H1 (cell line): Measurements from ENCODE around the gene E2F1. TPM values are rescaled to one million over a fixed set of nuclear protein-coding genes. Genes with fewer than 3 reads are reported as not detected.

Experiments
- CTCF ChIA-PET: fragments of 300-600 bp; sonication (Branson Sonifier 250); formaldehyde crosslinking; loops from one replicate; lab custom pipeline; 2021; ENCODE audit not compliant: partially characterized antibody; lab: Charles Lee
- POLR2A ChIA-PET: fragments of 300-600 bp; sonication (Branson Sonifier 250); formaldehyde crosslinking; loops from one replicate; lab custom pipeline; 2021; ENCODE audit warnings: inconsistent platforms; ENCODE audit not compliant: partially characterized antibody; lab: Charles Lee
- DNase-seq, 2 experiments: peaks; one replicate each; pipeline versions ENCODE4 v3.0.0 to v3.0.0-alpha.2; 2010 to 2022; ENCODE audit warnings: low spot score in 2 of 2, low read depth in 1 of 2, mixed read lengths in 1 of 2
- FAIRE-seq: peaks from 2 replicates; lab custom pipeline; 2011; peaks lifted over from hg19 to GRCh38; lab: Jason Lieb, UNC
- H2AFZ ChIP-seq: 2 replicates; pipeline ENCODE4 v1.8.1; 2012; ENCODE audit warnings: low read length, inconsistent platforms
- H2AK5ac ChIP-seq: 2 replicates; pipeline ENCODE4 v1.6.1; 2013; ENCODE audit warnings: low read depth, low read length
- H2BK120ac ChIP-seq: replicated peaks from 2 replicates; pipeline ENCODE3; 2013; ENCODE audit warnings: low read depth, low read length, inconsistent platforms
- H2BK12ac ChIP-seq: 2 replicates; pipeline ENCODE4 v1.6.1; 2013; ENCODE audit warnings: low read depth, low read length
- H2BK15ac ChIP-seq: 2 replicates; pipeline ENCODE4 v1.6.1; 2013; ENCODE audit warnings: low read length
- H2BK20ac ChIP-seq: 2 replicates; pipeline ENCODE4 v1.6.1; 2013; ENCODE audit warnings: low read length
- H2BK5ac ChIP-seq: 2 replicates; pipeline ENCODE4 v1.6.1; 2013; ENCODE audit warnings: low read depth, low read length
- H3K14ac ChIP-seq: 2 replicates; pipeline ENCODE4 v1.6.1; 2013; ENCODE audit warnings: inconsistent platforms; ENCODE audit not compliant: insufficient read length
- H3K18ac ChIP-seq: 2 replicates; pipeline ENCODE4 v1.6.1; 2013; ENCODE audit warnings: low read length; ENCODE audit errors: extremely low read depth
- H3K23ac ChIP-seq: 2 replicates; pipeline ENCODE4 v1.6.1; 2013; ENCODE audit warnings: inconsistent platforms; ENCODE audit not compliant: insufficient read length
- H3K23me2 ChIP-seq: 2 replicates; pipeline ENCODE4 v1.6.1; 2013; ENCODE audit warnings: low read depth, low read length
- H3K27ac ChIP-seq: 2 replicates; pipeline ENCODE4 v1.6.1; 2011; ENCODE audit warnings: low read depth, low read length, inconsistent platforms
- H3K27me3 ChIP-seq, 4 experiments: replicated peaks in 1 of 4; 1 replicate in 1 of 4; 2 replicates in 3 of 4; pipeline versions ENCODE4 v1.6.1 to v1.8.1; 2011 to 2013; ENCODE audit warnings: low read length in 3 of 4, mild to moderate bottlenecking in 3 of 4, inconsistent platforms in 2 of 4, mixed read lengths in 2 of 4, moderate library complexity in 1 of 4; ENCODE audit not compliant: control insufficient read depth in 3 of 4, insufficient read depth in 3 of 4; ENCODE audit errors: extremely low read depth in 1 of 4
- H3K36me3 ChIP-seq, 4 experiments: 2 replicates each; pipeline versions ENCODE4 v1.6.1 to v1.8.1; 2011 to 2013; ENCODE audit warnings: mild to moderate bottlenecking in 4 of 4, low read length in 3 of 4, moderate library complexity in 2 of 4, control low read depth in 1 of 4, inconsistent platforms in 1 of 4; ENCODE audit not compliant: insufficient read depth in 4 of 4, control insufficient read depth in 2 of 4
- H3K4ac ChIP-seq: replicated peaks from 2 replicates; pipeline ENCODE3; 2013; ENCODE audit warnings: low read length, low read depth, mixed read lengths, inconsistent platforms; ENCODE audit not compliant: insufficient read length
- H3K4me1 ChIP-seq, 4 experiments: replicated peaks in 1 of 4; 1 replicate in 1 of 4; 2 replicates in 3 of 4; pipeline versions ENCODE4 v1.6.1 to v1.8.1; 2011 to 2013; ENCODE audit warnings: low read length in 3 of 4, inconsistent platforms in 2 of 4, mixed read lengths in 1 of 4; ENCODE audit not compliant: insufficient read depth in 4 of 4, control insufficient read depth in 3 of 4
- H3K4me2 ChIP-seq, 2 experiments: 2 replicates each; pipeline versions ENCODE4 v1.6.1 to v1.8.1; 2011 to 2013; ENCODE audit warnings: low read depth in 2 of 2, low read length in 2 of 2, control low read depth in 1 of 2, inconsistent platforms in 1 of 2, mild to moderate bottlenecking in 1 of 2; ENCODE audit not compliant: insufficient read depth in 1 of 2
- H3K4me3 ChIP-seq, 4 experiments: fragments of 200-600, 300-600 bp in 1 of 4; sonication (generic), shearing (Covaris generic), sonication (Bioruptor Twin) in 1 of 4; 2 replicates each; pipeline versions ENCODE4 v1.5.1 to v1.8.1; 2011 to 2016; ENCODE audit warnings: low read length in 4 of 4, low read depth in 3 of 4, control low read depth in 2 of 4, inconsistent platforms in 2 of 4, mild to moderate bottlenecking in 2 of 4, mixed read lengths in 1 of 4, moderate library complexity in 1 of 4; ENCODE audit not compliant: insufficient read depth in 2 of 4; ENCODE audit errors: extremely low read depth in 1 of 4
- H3K56ac ChIP-seq: replicated peaks from 2 replicates; pipeline ENCODE3; 2013; ENCODE audit warnings: low read depth, mild to moderate bottlenecking, mixed read lengths, low read length, inconsistent platforms; ENCODE audit not compliant: insufficient read length
- H3K79me1 ChIP-seq: 2 replicates; pipeline ENCODE4 v1.6.1; 2013; ENCODE audit warnings: low read depth, low read length, control low read depth
- H3K79me2 ChIP-seq, 2 experiments: 2 replicates each; pipeline versions ENCODE4 v1.6.1 to v1.8.1; 2012 to 2013; ENCODE audit warnings: low read length in 2 of 2, mild to moderate bottlenecking in 2 of 2, inconsistent platforms in 1 of 2; ENCODE audit not compliant: insufficient read depth in 2 of 2, control insufficient read depth in 1 of 2
- H3K9ac ChIP-seq, 4 experiments: replicated peaks in 1 of 4; 1 replicate in 1 of 4; 2 replicates in 3 of 4; pipeline versions ENCODE4 v1.6.1 to v1.8.1; 2011 to 2013; ENCODE audit warnings: low read depth in 3 of 4, low read length in 3 of 4, control low read depth in 2 of 4, mild to moderate bottlenecking in 2 of 4, moderate library complexity in 2 of 4, inconsistent platforms in 1 of 4; ENCODE audit errors: extremely low read depth in 1 of 4
- H3K9me3 ChIP-seq, 2 experiments: 2 replicates each; pipeline versions ENCODE4 v1.6.1 to v1.8.1; 2012 to 2013; ENCODE audit warnings: mild to moderate bottlenecking in 2 of 2, moderate library complexity in 2 of 2, control low read depth in 1 of 2, inconsistent platforms in 1 of 2, low read depth in 1 of 2, low read length in 1 of 2, mixed read lengths in 1 of 2; ENCODE audit not compliant: insufficient read depth in 2 of 2
- H4K20me1 ChIP-seq, 2 experiments: replicated peaks in 1 of 2; 2 replicates each; pipeline versions ENCODE3 to v1.8.1; 2011 to 2013; ENCODE audit warnings: inconsistent platforms in 2 of 2, low read length in 2 of 2, mild to moderate bottlenecking in 1 of 2; ENCODE audit not compliant: insufficient read depth in 2 of 2, control insufficient read depth in 1 of 2
- H4K5ac ChIP-seq: 2 replicates; pipeline ENCODE4 v1.6.1; 2013; ENCODE audit warnings: low read length, low read depth, mixed read lengths, inconsistent platforms; ENCODE audit not compliant: insufficient read length
- H4K8ac ChIP-seq: 2 replicates; pipeline ENCODE4 v1.8.0; 2013; ENCODE audit warnings: mild to moderate bottlenecking, moderate library complexity, low read length, inconsistent platforms; ENCODE audit not compliant: insufficient read depth; ENCODE audit errors: extremely low read depth
- H4K91ac ChIP-seq: replicated peaks from 2 replicates; pipeline ENCODE3; 2013; ENCODE audit warnings: low read length, mixed read lengths, inconsistent platforms; ENCODE audit not compliant: insufficient read length
- CTBP2 ChIP-seq: IDR thresholded peaks from 2 replicates; pipeline ENCODE4 v1.7.0; 2011; ENCODE audit warnings: borderline replicate concordance, mild to moderate bottlenecking, moderate library complexity, mixed read lengths, low read length; ENCODE audit not compliant: insufficient read depth, insufficient read length
- HDAC6 ChIP-seq: IDR thresholded peaks from one replicate; pipeline ENCODE4 v1.7.1; 2012; ENCODE audit warnings: low read depth, mild to moderate bottlenecking, inconsistent platforms, low read length, moderate library complexity
- KDM5A ChIP-seq: fragments of 200-600 bp; IDR thresholded peaks from 2 replicates; pipeline ENCODE4 v1.7.1; 2012; ENCODE audit warnings: mild to moderate bottlenecking, low read length, inconsistent platforms, mixed read lengths
- MAFK ChIP-seq: IDR thresholded peaks from 2 replicates; pipeline ENCODE4 v1.6.1; 2012; ENCODE audit warnings: low read depth, mild to moderate bottlenecking, improper control_type of control experiment, low read length
- POLR2AphosphoS5 ChIP-seq: IDR thresholded peaks from 2 replicates; pipeline ENCODE4 v1.6.1; 2011; ENCODE audit warnings: low read depth, low read length
- POU5F1 ChIP-seq: IDR thresholded peaks from 2 replicates; pipeline ENCODE4 v1.6.1; 2011; ENCODE audit warnings: low read depth, mild to moderate bottlenecking, low read length, moderate library complexity
- RFX5 ChIP-seq: IDR thresholded peaks from 2 replicates; pipeline ENCODE4 v1.6.1; 2011; ENCODE audit warnings: low read depth, low read length, improper control_type of control experiment, borderline replicate concordance
- RNF2 ChIP-seq: fragments of 200-900, 300-1000 bp; sonication (generic); IDR thresholded peaks from 2 replicates; pipeline ENCODE4 v1.7.1; 2016; ENCODE audit warnings: borderline replicate concordance, low read depth, mild to moderate bottlenecking, antibody characterized with exemption, low read length; ENCODE audit not compliant: poor library complexity, severe bottlenecking; ENCODE audit errors: missing control alignments
- YY1 ChIP-seq: IDR thresholded peaks from 2 replicates; pipeline ENCODE4 v1.6.1; 2011; ENCODE audit warnings: low read depth, mild to moderate bottlenecking, low read length
- WGBS, 2 experiments: shearing (Covaris generic) in 1 of 2; methylation state at CpG; one replicate each; pipeline versions ENCODE4 v1.1.6 to v1.1.7; 2013 to 2015; ENCODE audit warnings: low lambda C conversion rate in 2 of 2, mixed read lengths in 2 of 2, inconsistent platforms in 1 of 2, low coverage in 1 of 2, missing lambda C conversion rate in 1 of 2; ENCODE audit not compliant: insufficient replicate concordance in 2 of 2, insufficient coverage in 1 of 2, insufficient read length in 1 of 2; ENCODE audit errors: extremely low coverage in 1 of 2, missing lambda C conversion rate in 1 of 2; 5-methylcytosine and 5-hydroxymethylcytosine counted together
- polyA plus RNA-seq, 7 experiments: library from polyadenylated mRNA; depleted of rRNA in 3 of 7; stranded (reverse) in 5 of 7; unstranded in 2 of 7; fragments of >200 nt in 5 of 7; fragments of 200-250 nt in 2 of 7; gene quantifications; 1 replicate in 5 of 7; 2 replicates in 1 of 7; 4 replicates in 1 of 7; pipeline versions ENCODE4 v1.2.1 to v1.2.3, GENCODE V29; 2011 to 2013; ENCODE audit warnings: missing spikeins in 2 of 7, mixed read lengths in 2 of 7
- total RNA-seq: library from RNA; stranded (reverse); fragmentation: NEBNext Ultra II Directional; extraction: Animal tissue kit (Norgen Biotek cat#: 25700); gene quantifications from 2 replicates; pipeline ENCODE4 v1.2.1, GENCODE V29; 2021

The E2F1 gene
- total and polyA plus RNA-seq, 2 of the 8 experiments (the other 6 are each of a cell fraction or from before 2014, with no cell fraction given) = 33.4 to 35.8 TPM

DNA sequence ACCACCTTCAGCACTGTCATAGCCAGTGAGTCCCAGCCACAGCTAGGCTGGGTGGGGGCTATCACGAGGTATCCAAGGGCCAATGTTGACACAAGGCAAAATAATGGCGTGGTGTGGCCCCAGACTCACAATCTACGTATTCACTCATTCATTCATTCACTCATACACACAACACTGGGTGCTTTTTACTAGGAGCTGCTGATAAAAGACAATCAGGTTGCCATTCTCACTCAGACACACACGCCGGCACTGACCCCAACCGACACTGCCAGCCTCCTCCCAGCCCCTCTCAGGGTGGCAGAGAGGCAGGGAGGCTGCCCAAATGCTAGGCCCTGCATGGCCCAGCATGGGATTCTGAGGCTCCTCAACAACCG, 25.5 kb downstream of the E2F1 start:
- Histone ChIP-seq H3K79me2 (no peaks in the 10 kb centered on the region), H4K20me1 (peaks cover 0 to 8% of the 10 kb centered on the region in 2 experiments), H3K27me3 (peaks cover 0 to 2% (median 0%) of the 10 kb centered on the region in 4 experiments; a peak in 1 of 7 replicates), H3K4me3 (no peak overlapping the region), H3K9ac (no peak overlapping the region), H4K8ac (no peak overlapping the region), H2AK5ac (no peak overlapping the region), H3K4ac (no peak overlapping the region), H2BK20ac (no peak overlapping the region), H4K5ac (no peak overlapping the region), H2BK120ac (no peak overlapping the region), H3K9me3 (no peaks in the 10 kb centered on the region), H4K91ac (no peak overlapping the region), H3K27ac (no peak overlapping the region), H3K23ac (no peak overlapping the region), H3K23me2 (peaks cover 11% of the 10 kb centered on the region; the same call in 1 of the 2 replicates), H2AFZ (no peak overlapping the region), H3K4me2 (no peak overlapping the region), H3K14ac (no peak overlapping the region), H3K36me3 (peaks cover 0 to 11% (median 0%) of the 10 kb centered on the region in 4 experiments; a peak in 2 of 8 replicates), H2BK15ac (no peak overlapping the region), H3K79me1 (no peaks in the 10 kb centered on the region), H3K18ac (no peak overlapping the region), H3K56ac (no peak overlapping the region), H2BK5ac (no peak overlapping the region), H3K4me1 (peaks cover 0 to 9% (median 6%) of the 10 kb centered on the region in 4 experiments; a peak in 4 of 7 replicates), H2BK12ac (no peak overlapping the region)
- DNase-seq (no peak), FAIRE-seq (no peak)
- POLR2A ChIA-PET = interaction anchor here (0.6 to 17.9 kb wide), 2 partner anchors 18 to 227 kb away, joined by 7 to 245 read pairs; partner anchors contain the start of gene NECAB3
- TF ChIP-seq RFX5 (no peak), MAFK (no peak), POU5F1 (no peak), POLR2AphosphoS5 (no peak), YY1 (no peak), KDM5A (no peak), CTBP2 (no peak), RNF2 (no peak), HDAC6 (no peak)
- 91% methylated on average over 7 of the region's 7 CpGs; no CpG with 5 or more reads in 1 of the 2 experiments for WGBS, 2 experiments
- CTCF ChIA-PET = interaction anchor here (1.1 kb wide), 1 partner anchor 216 kb away, joined by 3 read pairs; no protein-coding TSS in a partner anchor
